Fibroblast of lung (primary cell): ENCODE results near the gene SNX30. TPM values are rescaled to one million over a fixed set of nuclear protein-coding genes. Genes with fewer than 3 reads are reported as not detected.

ENCODE experiments used
- DNase-seq, 2 donors: peaks; one replicate each; pipeline versions ENCODE4 v3.0.0 to v3.0.0-alpha.2; 2010; ENCODE audit warnings: low read depth in 2 of 2
- H2AFZ ChIP-seq: 2 replicates; pipeline ENCODE4 v1.5.1; 2012; ENCODE audit warnings: low read length, control low read depth, inconsistent platforms
- H3K27ac ChIP-seq: 2 replicates; pipeline ENCODE4 v1.5.1; 2011; ENCODE audit warnings: low read length, control low read depth; ENCODE audit not compliant: insufficient read depth
- H3K27me3 ChIP-seq: 2 replicates; pipeline ENCODE4 v1.5.1; 2011; ENCODE audit warnings: mild to moderate bottlenecking, low read length; ENCODE audit not compliant: control insufficient read depth, insufficient read depth
- H3K36me3 ChIP-seq: 2 replicates; pipeline ENCODE4 v1.5.1; 2011; ENCODE audit warnings: low read length; ENCODE audit not compliant: control insufficient read depth, insufficient read depth
- H3K4me1 ChIP-seq: 2 replicates; pipeline ENCODE4 v1.5.1; 2011; ENCODE audit warnings: low read length; ENCODE audit not compliant: control insufficient read depth, insufficient read depth; ENCODE audit errors: extremely low read depth
- H3K4me2 ChIP-seq: 2 replicates; pipeline ENCODE4 v1.5.1; 2011; ENCODE audit warnings: low read length, control low read depth; ENCODE audit not compliant: insufficient read depth; ENCODE audit errors: extremely low read depth
- H3K4me3 ChIP-seq, 4 experiments: fragments of 200-600 bp in 1 of 4; sonication (generic) in 1 of 4; replicated peaks in 1 of 4; 2 replicates each; pipeline ENCODE4 v1.5.1; 2011 to 2016; ENCODE audit warnings: low read length in 4 of 4, low read depth in 3 of 4, mild to moderate bottlenecking in 3 of 4, control low read depth in 2 of 4, inconsistent platforms in 1 of 4, mixed read lengths in 1 of 4; ENCODE audit not compliant: insufficient read depth in 1 of 4; ENCODE audit errors: control extremely low read depth in 1 of 4
- H3K79me2 ChIP-seq: 2 replicates; pipeline ENCODE4 v1.5.1; 2012; ENCODE audit warnings: mild to moderate bottlenecking, low read length, inconsistent platforms; ENCODE audit not compliant: control insufficient read depth, insufficient read depth
- H3K9ac ChIP-seq: 2 replicates; pipeline ENCODE4 v1.5.1; 2011; ENCODE audit warnings: mild to moderate bottlenecking, low read length, control low read depth; ENCODE audit not compliant: insufficient read depth
- H3K9me3 ChIP-seq: 2 replicates; pipeline ENCODE4 v1.5.1; 2012; ENCODE audit warnings: low read depth, low read length; ENCODE audit not compliant: control insufficient read depth, insufficient read depth
- H4K20me1 ChIP-seq: 2 replicates; pipeline ENCODE4 v1.5.1; 2011; ENCODE audit warnings: low read length; ENCODE audit not compliant: control insufficient read depth, insufficient read depth; ENCODE audit errors: extremely low read depth
- CTCF ChIP-seq, 2 donors: IDR thresholded peaks in 1 of 2; conservative IDR thresholded peaks in 1 of 2; 1 replicate in 1 of 2; 2 replicates in 1 of 2; pipeline ENCODE4 v1.5.1; 2011 to 2012; ENCODE audit warnings: low read length in 2 of 2, control low read depth in 1 of 2, inconsistent platforms in 1 of 2, low read depth in 1 of 2, mild to moderate bottlenecking in 1 of 2
- EZH2 ChIP-seq: IDR thresholded peaks from 2 replicates; pipeline ENCODE4 v1.5.1; 2012; ENCODE audit warnings: low read length, control low read depth, mild to moderate bottlenecking; ENCODE audit errors: missing control alignments
- polyA plus RNA-seq, 2 donors: library from polyadenylated mRNA; depleted of rRNA in 1 of 2; stranded (reverse) in 1 of 2; unstranded in 1 of 2; fragments of >200 nt; gene quantifications; 2 replicates each; pipeline ENCODE4 v1.2.1, GENCODE V29; 2011 to 2012; ENCODE audit warnings: missing spikeins in 1 of 2
- total RNA-seq: library from RNA; depleted of rRNA; stranded (reverse); fragments of >200 nt; gene quantifications from 2 replicates; pipeline ENCODE4 v1.2.1, GENCODE V29; 2014

Gene SNX30
- total and polyA plus RNA-seq, 2 donors (not counting 1 experiment from before 2014, with no cell fraction given) = 7.9 to 20.6 TPM

GRCh38 chr9:112884721-112885120 is 134.2 kb downstream of the SNX30 start:
- H3K4me1 ChIP-seq = no peaks in the 10 kb centered on the region
- DNase-seq = no peak
- H3K27ac ChIP-seq = no peak overlapping the region
- H4K20me1 ChIP-seq = no peaks in the 10 kb centered on the region
- no peak for TF ChIP-seq CTCF (conservative IDR thresholded peaks at IDR 0.05 in 1 of 2, IDR thresholded peaks at IDR 0.05 in 1 of 2; ENCODE audit: low read depth in 1 of 2, low read length in 2 of 2)
- no peak for TF ChIP-seq EZH2
- no peak overlapping the region for H3K4me3 ChIP-seq
- H2AFZ ChIP-seq = no peak overlapping the region
- no peaks in the 10 kb centered on the region for H3K9me3 ChIP-seq
- H3K4me2 ChIP-seq = no peak overlapping the region
- H3K79me2 ChIP-seq = no peaks in the 10 kb centered on the region
- H3K36me3 ChIP-seq = no peaks in the 10 kb centered on the region
- no peak overlapping the region for H3K9ac ChIP-seq
- no peaks in the 10 kb centered on the region for H3K27me3 ChIP-seq

GRCh38 chr9:112885324-112885723 is 134.8 kb downstream of the SNX30 start:
- Histone ChIP-seq H3K27me3 (no peaks in the 10 kb centered on the region), H3K27ac (no peak overlapping the region), H3K4me3 (no peak overlapping the region), H3K79me2 (no peaks in the 10 kb centered on the region), H4K20me1 (no peaks in the 10 kb centered on the region), H3K4me2 (no peak overlapping the region), H3K4me1 (no peaks in the 10 kb centered on the region), H3K36me3 (no peaks in the 10 kb centered on the region), H3K9ac (no peak overlapping the region), H2AFZ (no peak overlapping the region), H3K9me3 (no peaks in the 10 kb centered on the region)
- TF ChIP-seq CTCF (conservative IDR thresholded peaks at IDR 0.05 in 1 of 2, IDR thresholded peaks at IDR 0.05 in 1 of 2; ENCODE audit: low read depth in 1 of 2, low read length in 2 of 2) (no peak), EZH2 (no peak)
- DNase-seq = no peak

GRCh38 chr9:112886351-112886750 is 135.8 kb downstream of the SNX30 start:
- no peak for DNase-seq
- no peak overlapping the region for H3K4me2 ChIP-seq

More at GRCh38 chr9:112886351-112886750, 135.8 kb downstream of the SNX30 start:
- Histone ChIP-seq H3K4me3 (no peak overlapping the region), H3K9ac (no peak overlapping the region), H2AFZ (no peak overlapping the region), H3K27me3 (no peaks in the 10 kb centered on the region), H3K36me3 (no peaks in the 10 kb centered on the region), H3K79me2 (no peaks in the 10 kb centered on the region), H3K27ac (no peak overlapping the region), H3K4me1 (no peaks in the 10 kb centered on the region), H3K9me3 (no peaks in the 10 kb centered on the region), H4K20me1 (no peaks in the 10 kb centered on the region)
- TF ChIP-seq CTCF (conservative IDR thresholded peaks at IDR 0.05 in 1 of 2, IDR thresholded peaks at IDR 0.05 in 1 of 2; ENCODE audit: low read depth in 1 of 2, low read length in 2 of 2) (no peak), EZH2 (no peak)
